SK-N-MC (cell line): Measurements from ENCODE around the gene CA10.

ENCODE experiments used
- EZH2 ChIP-seq: fragments of 200-600 bp; sonication (generic); IDR thresholded peaks from one replicate; pipeline ENCODE4 v1.6.1; 2017; ENCODE audit warnings: antibody characterized with exemption
- POLR2AphosphoS5 ChIP-seq: IDR thresholded peaks from 2 replicates; pipeline ENCODE4 v1.6.1; 2012; ENCODE audit warnings: mild to moderate bottlenecking, low read depth, low read length, borderline replicate concordance

GRCh38 chr17:51607512-51607911 lies 551.0 kb downstream of the CA10 start:
- TF ChIP-seq EZH2 = no peak
- no peak for TF ChIP-seq POLR2AphosphoS5
